ENCODE results near the gene COL4A2.

COL4A2 gene

GRCh38 chr13:110446575-110446890, 139.4 kb downstream of the COL4A2 start:
- TF ChIP-seq CTCF (IDR thresholded peaks at IDR 0.05; ENCODE audit: insufficient read depth, low read depth, low read length, missing control alignments) = no peak
- DNase-seq (ENCODE audit: low read depth) = no peak
- H3K4me3 ChIP-seq (ENCODE audit: low read depth, low read length) = no peak overlapping the region

- DNase-seq (ENCODE audit: low read depth) = peak; percentile 62
These were observed 140.0 kb downstream of the COL4A2 start for GRCh38 chr13:110447058-110447511.

GRCh38 chr13:110447801-110448200, 140.7 kb downstream of the COL4A2 start:
- no peak for DNase-seq (ENCODE audit: low read depth)

More at GRCh38 chr13:110447058-110447511, 140.0 kb downstream of the COL4A2 start:
- no peak for TF ChIP-seq CTCF (IDR thresholded peaks at IDR 0.05; ENCODE audit: insufficient read depth, low read depth, low read length, missing control alignments)
- H3K4me3 ChIP-seq (ENCODE audit: low read depth, low read length) = no peak overlapping the region

GRCh38 chr13:110448230-110448629, 141.1 kb downstream of the COL4A2 start:
- TF ChIP-seq CTCF (IDR thresholded peaks at IDR 0.05; ENCODE audit: insufficient read depth, low read depth, low read length, missing control alignments) = no peak
- H3K4me3 ChIP-seq (ENCODE audit: low read depth, low read length) = no peak overlapping the region
- DNase-seq (ENCODE audit: low read depth) = no peak

More at GRCh38 chr13:110447801-110448200, 140.7 kb downstream of the COL4A2 start:
- no peak overlapping the region for H3K4me3 ChIP-seq (ENCODE audit: low read depth, low read length)
- TF ChIP-seq CTCF (IDR thresholded peaks at IDR 0.05; ENCODE audit: insufficient read depth, low read depth, low read length, missing control alignments) = no peak

GRCh38 chr13:110448677-110449076, 141.6 kb downstream of the COL4A2 start:
- no peak for DNase-seq (ENCODE audit: low read depth)
- H3K4me3 ChIP-seq (ENCODE audit: low read depth, low read length) = no peak overlapping the region
- no peak for TF ChIP-seq CTCF (IDR thresholded peaks at IDR 0.05; ENCODE audit: insufficient read depth, low read depth, low read length, missing control alignments)

- no peak for TF ChIP-seq CTCF (IDR thresholded peaks at IDR 0.05; ENCODE audit: insufficient read depth, low read depth, low read length, missing control alignments)
- H3K4me3 ChIP-seq (ENCODE audit: low read depth, low read length) = no peak overlapping the region
- no peak for DNase-seq (ENCODE audit: low read depth)
These were observed 142.3 kb downstream of the COL4A2 start for GRCh38 chr13:110449219-110450015.
